WTC11 (cell line): ENCODE data around the gene NR3C1.

Experiments
- ATF2 ChIP-seq: sonication (generic); formaldehyde crosslinking; IDR thresholded peaks from 2 replicates; pipeline ENCODE4 v1.8.1; 2022; ENCODE audit warnings: low read depth, missing genetic modification reagents, borderline replicate concordance
- CREM ChIP-seq: sonication (generic); formaldehyde crosslinking; IDR thresholded peaks from 2 replicates; pipeline ENCODE4 v1.8.1; 2022; ENCODE audit warnings: mild to moderate bottlenecking, missing genetic modification reagents, moderate library complexity
- E2F1 ChIP-seq: sonication (generic); formaldehyde crosslinking; IDR thresholded peaks from 2 replicates; pipeline ENCODE4 v1.8.0; 2022; ENCODE audit warnings: mild to moderate bottlenecking, missing genetic modification reagents
- TEAD4 ChIP-seq: sonication (generic); formaldehyde crosslinking; IDR thresholded peaks from 2 replicates; pipeline ENCODE4 v1.8.0; 2022; ENCODE audit warnings: mild to moderate bottlenecking, missing genetic modification reagents
- ZNF232 ChIP-seq: sonication (generic); formaldehyde crosslinking; IDR thresholded peaks from 2 replicates; pipeline ENCODE4 v1.8.0; 2022; ENCODE audit warnings: mild to moderate bottlenecking, missing genetic modification reagents
- TF ChIP-seq, protein P1 (sequence below): fragments of 200-600 bp; IDR thresholded peaks from 2 replicates; pipeline ENCODE4 v1.8.0; 2022; ENCODE audit warnings: antibody characterized with exemption

GRCh38 chr5:143230676-143230996 is 172.8 kb downstream of the NR3C1 start:
- TF ChIP-seq, protein P1, sequence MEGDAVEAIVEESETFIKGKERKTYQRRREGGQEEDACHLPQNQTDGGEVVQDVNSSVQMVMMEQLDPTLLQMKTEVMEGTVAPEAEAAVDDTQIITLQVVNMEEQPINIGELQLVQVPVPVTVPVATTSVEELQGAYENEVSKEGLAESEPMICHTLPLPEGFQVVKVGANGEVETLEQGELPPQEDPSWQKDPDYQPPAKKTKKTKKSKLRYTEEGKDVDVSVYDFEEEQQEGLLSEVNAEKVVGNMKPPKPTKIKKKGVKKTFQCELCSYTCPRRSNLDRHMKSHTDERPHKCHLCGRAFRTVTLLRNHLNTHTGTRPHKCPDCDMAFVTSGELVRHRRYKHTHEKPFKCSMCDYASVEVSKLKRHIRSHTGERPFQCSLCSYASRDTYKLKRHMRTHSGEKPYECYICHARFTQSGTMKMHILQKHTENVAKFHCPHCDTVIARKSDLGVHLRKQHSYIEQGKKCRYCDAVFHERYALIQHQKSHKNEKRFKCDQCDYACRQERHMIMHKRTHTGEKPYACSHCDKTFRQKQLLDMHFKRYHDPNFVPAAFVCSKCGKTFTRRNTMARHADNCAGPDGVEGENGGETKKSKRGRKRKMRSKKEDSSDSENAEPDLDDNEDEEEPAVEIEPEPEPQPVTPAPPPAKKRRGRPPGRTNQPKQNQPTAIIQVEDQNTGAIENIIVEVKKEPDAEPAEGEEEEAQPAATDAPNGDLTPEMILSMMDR = no peak
- TF ChIP-seq CREM (no peak), ZNF232 (CRISPR knock-in tag) (no peak), ATF2 (CRISPR knock-in tag) (no peak), E2F1 (no peak), TEAD4 (CRISPR knock-in tag) (no peak)
